Activated naive CD4-positive, alpha-beta T cell (primary cell): ENCODE data around the gene IGLL5.
A peak's percentile ranks its signal among the peaks of the same experiment; 100 is the strongest.
"Not testable (repeated sequence)": the region's sequence is repeated elsewhere in the genome, so short reads cannot be mapped to it uniquely, and the experiment has no call there.

Experiments used
- DNase-seq, 4 experiments: peaks; one replicate each; lab custom pipeline; 2025; lab: John Stamatoyannopoulos, UW

Gene IGLL5

GRCh38 chr22:22884010-22884887 is 3.4 kb upstream of the IGLL5 start:
- DNase-seq, result peak in 2 of 4 experiments; percentile 26 to 41

DNA sequence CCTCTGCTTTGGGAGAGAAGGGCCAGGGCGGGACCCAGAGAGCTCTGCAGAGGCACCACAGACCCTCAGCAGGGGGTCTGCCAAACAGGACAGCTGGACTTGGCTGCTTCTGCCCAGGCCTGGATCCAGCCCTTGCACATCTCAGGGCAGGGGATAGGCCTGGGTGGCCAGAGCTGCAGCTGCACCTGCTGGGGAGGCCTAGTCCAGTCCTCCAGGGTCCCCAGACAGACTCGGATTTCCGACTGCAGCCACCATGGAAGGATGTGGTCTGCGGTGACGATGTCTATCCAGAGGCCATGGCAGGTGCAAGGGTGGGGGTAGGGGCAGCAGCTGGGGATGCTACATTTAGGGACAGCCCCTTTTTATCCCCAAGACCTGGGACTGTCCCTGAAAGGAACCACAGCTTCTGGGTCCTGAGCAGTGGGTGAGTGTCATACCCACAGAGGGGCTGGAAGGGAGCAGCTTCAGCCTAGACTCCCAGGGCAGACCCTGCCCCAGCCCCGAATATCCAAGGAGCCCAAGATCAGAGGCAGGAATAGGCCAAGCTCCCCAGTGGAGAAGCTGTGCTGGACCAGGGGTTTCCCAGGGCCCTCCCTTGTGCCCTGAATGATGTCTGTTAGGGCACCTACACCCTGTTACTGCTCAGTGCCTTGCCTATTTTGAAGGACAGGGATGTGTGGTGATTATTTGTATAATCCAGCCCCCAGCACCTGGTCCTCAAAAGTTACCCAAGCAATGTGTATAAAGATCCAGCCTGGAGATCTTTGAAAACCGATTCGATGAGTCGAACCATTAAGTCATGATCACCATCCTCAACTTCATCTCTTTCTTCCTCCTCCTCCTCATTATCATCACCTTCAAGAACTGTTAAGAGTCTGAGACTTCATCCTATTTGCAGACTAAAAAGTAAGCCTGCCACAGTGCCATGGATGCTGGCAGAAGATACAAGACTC is 2.5 kb upstream of the IGLL5 start:
- DNase-seq, result no peak

GRCh38 chr22:22886546-22886945 is 1.1 kb upstream of the IGLL5 start:
- no peak for DNase-seq

DNA sequence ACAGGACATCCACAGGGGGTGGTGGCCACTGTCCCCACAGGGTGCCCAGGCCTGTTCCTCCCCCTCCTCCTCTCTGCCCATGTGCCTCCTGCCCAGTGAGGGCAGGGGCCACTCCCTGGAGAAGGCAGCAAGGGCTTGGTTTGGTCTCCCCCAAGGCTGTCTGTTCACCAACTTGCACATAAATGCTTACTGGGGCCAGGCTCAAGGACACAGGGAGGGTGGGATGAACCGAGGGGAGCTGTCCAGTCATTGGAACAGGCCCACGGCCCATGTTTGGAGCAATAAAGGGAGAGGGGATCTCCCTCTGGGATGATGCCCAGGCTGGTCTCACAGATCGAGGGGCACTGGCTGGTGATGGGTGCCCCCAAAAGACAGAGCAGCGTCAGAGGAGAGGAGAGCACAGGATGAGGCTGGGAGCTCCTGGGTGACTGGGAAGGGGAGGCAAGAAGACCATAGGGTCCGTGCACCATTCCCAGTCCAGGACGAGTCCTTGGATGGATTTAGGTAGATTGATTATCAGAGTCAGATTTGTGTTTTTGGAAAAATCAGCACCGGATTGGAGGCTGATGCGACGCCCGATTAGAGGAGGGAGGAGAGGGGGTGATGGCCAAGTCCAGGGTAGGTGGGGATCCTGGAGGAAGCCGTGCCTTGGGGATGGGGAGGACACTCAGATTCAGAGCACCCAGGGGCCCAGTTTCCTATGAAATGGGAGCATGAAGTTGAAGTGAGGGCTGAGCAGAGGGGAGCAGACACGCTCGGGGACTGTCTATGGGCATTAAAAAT is 1.1 kb downstream of the IGLL5 start:
- no peak for DNase-seq

DNA sequence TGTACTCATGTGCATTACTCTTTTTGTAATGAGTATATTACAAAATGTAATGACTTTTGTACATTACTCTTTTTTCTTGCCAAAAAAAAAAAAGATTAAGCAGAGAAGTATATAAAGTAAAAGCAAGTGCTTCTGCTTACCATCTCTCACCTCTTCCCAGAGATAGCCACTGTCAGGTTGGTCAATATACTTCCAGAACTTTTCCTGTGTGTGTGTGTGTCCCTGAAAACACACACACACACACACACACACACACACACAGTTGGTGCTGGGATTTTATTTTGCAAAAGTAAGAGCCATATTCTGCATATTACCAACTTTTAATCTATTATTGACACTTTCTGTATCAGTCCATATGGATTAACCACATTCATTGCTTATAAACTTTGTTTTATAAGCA is 2.5 kb downstream of the IGLL5 start:
- no peak for DNase-seq

DNA sequence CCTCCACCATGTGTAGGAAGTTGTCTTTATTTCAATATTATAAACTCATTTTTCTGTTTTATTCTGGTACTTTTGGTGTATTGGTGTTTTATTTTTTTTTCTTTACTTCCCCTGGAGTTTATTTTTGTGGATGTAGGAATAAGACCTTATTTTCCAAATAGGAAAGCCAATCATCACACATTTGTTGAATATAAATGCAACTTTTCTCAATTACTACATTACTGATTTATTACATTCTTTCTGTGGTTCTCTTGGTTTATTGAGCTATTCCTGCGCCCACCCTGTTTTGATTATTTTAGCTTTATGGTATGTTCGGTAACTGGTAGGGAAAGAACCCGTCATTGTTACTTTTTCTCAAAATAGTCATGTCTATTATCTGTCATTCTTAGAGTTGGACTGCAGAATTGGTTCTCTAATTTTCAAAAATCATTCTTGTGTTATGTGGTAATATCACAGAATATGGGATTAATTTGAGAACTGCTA is 3.6 kb downstream of the IGLL5 start:
- DNase-seq, result no peak

- no peak for DNase-seq
Observed at GRCh38 chr22:22892096-22893052, 4.8 kb downstream of the IGLL5 start.

GRCh38 chr22:22893077-22893805 is 5.6 kb downstream of the IGLL5 start:
- DNase-seq, result no peak

DNA sequence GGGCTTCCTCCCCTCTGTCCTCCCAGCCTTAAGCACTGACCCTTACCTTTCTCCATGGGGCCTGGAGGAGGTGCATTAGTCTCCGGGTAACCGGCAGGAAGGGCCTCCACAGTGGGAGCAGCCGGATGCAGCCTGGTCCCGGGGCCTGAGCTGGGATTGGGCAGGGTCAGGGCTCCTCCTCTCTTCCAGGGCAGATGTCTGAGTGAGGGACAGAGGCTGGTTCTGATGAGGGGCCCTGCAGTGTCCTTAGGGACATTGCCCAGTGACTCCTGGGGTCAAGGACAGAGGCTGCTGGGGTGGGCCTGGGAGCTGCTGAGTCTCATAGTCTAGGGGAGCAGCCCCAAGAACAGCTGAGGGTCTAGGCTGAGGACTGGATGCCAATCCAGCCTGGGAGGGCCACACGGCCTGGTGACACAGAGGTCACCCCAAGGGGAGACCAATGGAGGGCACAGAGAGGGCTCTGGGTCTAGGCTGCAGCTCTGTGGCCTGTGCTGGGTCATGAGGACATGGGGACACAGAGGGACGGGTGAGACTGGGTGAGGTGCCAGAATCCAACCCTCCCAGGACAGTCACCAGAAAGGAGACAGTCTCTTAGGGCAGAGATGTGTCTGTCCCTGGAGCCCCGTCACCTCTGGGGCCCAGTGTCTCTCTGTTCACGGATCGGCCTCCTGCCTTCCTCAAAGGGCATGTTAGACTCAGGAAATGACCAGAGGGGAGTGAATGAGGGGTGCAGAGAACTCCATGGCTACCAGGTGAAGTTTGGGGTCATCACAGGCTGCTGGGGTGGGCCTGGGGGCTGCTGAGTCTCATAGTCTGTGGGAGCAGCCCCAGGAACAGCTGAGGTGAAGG is 6.5 kb downstream of the IGLL5 start:
- DNase-seq, result no peak

- DNase-seq, result no peak
Observed at GRCh38 chr22:22894740-22895731, 7.4 kb downstream of the IGLL5 start.

- DNase-seq, result no peak
Observed at GRCh38 chr22:22895776-22896445, 8.3 kb downstream of the IGLL5 start.

DNA sequence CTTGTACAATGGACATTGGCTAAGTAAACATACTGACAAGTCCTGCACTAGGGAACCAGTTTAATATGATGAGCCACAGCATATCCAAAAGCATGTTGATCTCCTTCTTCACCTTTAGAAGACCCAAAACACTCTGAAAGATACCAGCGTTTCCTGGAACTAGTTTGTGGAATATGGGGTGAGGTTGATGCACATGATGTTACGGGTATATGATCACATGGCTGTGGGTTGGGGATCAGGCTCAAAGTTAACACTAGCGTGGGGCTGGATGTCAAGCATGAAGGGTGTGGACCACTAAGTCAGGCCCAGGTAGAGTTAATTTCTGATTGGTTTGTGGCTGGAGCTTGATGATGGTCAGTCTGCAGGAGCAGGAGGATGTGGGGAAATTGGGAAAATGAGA is 9.0 kb downstream of the IGLL5 start:
- DNase-seq, result no peak

DNA sequence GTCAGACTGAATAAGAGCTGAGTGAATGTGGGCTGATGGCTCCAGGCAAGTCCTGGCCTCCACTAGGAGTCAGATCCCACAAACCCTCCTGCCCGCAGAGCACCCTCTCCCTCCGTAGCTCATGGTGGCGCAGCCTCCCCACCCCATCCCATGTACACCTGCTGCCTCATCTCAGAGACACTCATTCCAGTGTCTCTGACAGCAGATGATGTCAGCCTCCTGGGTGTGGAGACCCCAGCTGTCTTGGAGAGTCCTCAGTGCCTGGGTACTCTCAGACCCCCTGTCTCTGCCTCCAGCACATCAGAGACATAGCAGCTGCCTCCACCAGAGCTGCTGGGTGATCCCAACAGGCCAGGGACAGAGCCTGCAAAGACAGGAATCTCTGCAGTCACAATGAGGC is 9.5 kb downstream of the IGLL5 start:
- DNase-seq, result no peak

DNA sequence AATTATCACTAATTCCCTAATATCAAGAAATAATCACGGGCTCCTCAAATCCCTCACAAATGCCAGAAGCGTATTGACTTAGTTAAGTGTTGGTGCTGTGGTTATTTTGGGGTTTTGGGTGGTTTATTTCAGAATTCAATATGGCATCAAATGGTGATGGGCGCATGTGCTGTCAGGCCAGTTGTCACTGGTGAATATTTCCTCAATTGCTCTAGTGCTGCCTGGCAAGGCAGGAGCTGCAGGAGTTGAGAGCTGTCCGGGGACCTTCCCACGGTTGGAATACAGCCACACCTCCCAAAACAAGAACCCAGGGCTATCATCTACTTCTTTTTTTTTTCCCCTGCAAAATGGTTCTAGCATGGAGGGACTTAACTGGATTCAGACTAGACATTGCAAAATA is 10.3 kb downstream of the IGLL5 start:
- no peak for DNase-seq

GRCh38 chr22:22898411-22898950 is 10.9 kb downstream of the IGLL5 start:
- not testable (repeated sequence) for DNase-seq

- DNase-seq, result not testable (repeated sequence)
Observed at GRCh38 chr22:22899342-22900080, 11.9 kb downstream of the IGLL5 start.
